Endothelial cell of umbilical vein (primary cell): ENCODE measurements around the gene DEPDC5. TPM values are rescaled to one million over a fixed set of nuclear protein-coding genes. Genes with fewer than 3 reads are reported as not detected.

Experiments used
- BruUV-seq: library from RNA; stranded (reverse); fragments of 400-500 nt; replicated peaks from 2 replicates; lab custom pipeline; 2021; lab: Mats Ljungman, UMichigan
- CTCF ChIA-PET: fragments of 300-600, 350-600 bp; sonication (Branson Sonifier 250); formaldehyde crosslinking; loops from one replicate; lab custom pipeline; 2021; ENCODE audit warnings: antibody characterized with exemption, inconsistent platforms; lab: Charles Lee
- POLR2A ChIA-PET: fragments of 300-600, 350-600 bp; sonication (Branson Sonifier 250); formaldehyde crosslinking; loops from one replicate; lab custom pipeline; 2021; ENCODE audit warnings: antibody characterized with exemption, inconsistent platforms; lab: Charles Lee
- DNase-seq: peaks from one replicate; pipeline ENCODE4 v3.0.0-alpha.2; 2011; ENCODE audit warnings: low read depth, low spot score
- FAIRE-seq: peaks from 2 replicates; lab custom pipeline; 2011; peaks lifted over from hg19 to GRCh38; lab: Jason Lieb, UNC
- H2AFZ ChIP-seq: 2 replicates; pipeline ENCODE4 v1.6.0; 2012; ENCODE audit warnings: low read depth, low read length, control low read depth, inconsistent platforms
- H3K27ac ChIP-seq: 2 replicates; pipeline ENCODE4 v1.5.1; 2011; ENCODE audit warnings: low read depth, mild to moderate bottlenecking, control low read depth, low read length, moderate library complexity; ENCODE audit not compliant: insufficient read depth
- H3K27me3 ChIP-seq, 2 experiments: 2 replicates each; pipeline versions ENCODE4 v1.6.0 to v1.6.1; 2011; ENCODE audit warnings: low read length in 2 of 2, mixed read lengths in 1 of 2; ENCODE audit not compliant: control insufficient read depth in 2 of 2, insufficient read depth in 2 of 2
- H3K36me3 ChIP-seq, 2 experiments: 2 replicates in 1 of 2; 3 replicates in 1 of 2; pipeline ENCODE4 v1.5.1; 2011; ENCODE audit warnings: low read length in 2 of 2, mild to moderate bottlenecking in 1 of 2, moderate library complexity in 1 of 2; ENCODE audit not compliant: control insufficient read depth in 2 of 2, insufficient read depth in 2 of 2; ENCODE audit errors: extremely low read depth in 1 of 2
- H3K4me1 ChIP-seq: 3 replicates; pipeline ENCODE4 v1.5.1; 2011; ENCODE audit warnings: mild to moderate bottlenecking, low read length; ENCODE audit not compliant: control insufficient read depth, insufficient read depth; ENCODE audit errors: extremely low read depth
- H3K4me2 ChIP-seq: 2 replicates; pipeline ENCODE4 v1.6.1; 2011; ENCODE audit warnings: low read length, control low read depth, mixed read lengths; ENCODE audit not compliant: insufficient read depth
- H3K4me3 ChIP-seq, 3 experiments: fragments of 200-600 bp in 1 of 3; sonication (generic), shearing (Covaris generic) in 1 of 3; replicated peaks in 1 of 3; 2 replicates each; pipeline ENCODE4 v1.5.1; 2011 to 2016; ENCODE audit warnings: control low read depth in 3 of 3, low read length in 3 of 3, mild to moderate bottlenecking in 2 of 3, inconsistent platforms in 1 of 3, low read depth in 1 of 3, moderate library complexity in 1 of 3; ENCODE audit not compliant: insufficient read depth in 1 of 3
- H3K79me2 ChIP-seq: 2 replicates; pipeline ENCODE4 v1.6.0; 2012; ENCODE audit warnings: low read length, inconsistent platforms; ENCODE audit not compliant: control insufficient read depth, insufficient read depth
- H3K9ac ChIP-seq: replicated peaks from 2 replicates; pipeline ENCODE3; 2011; ENCODE audit warnings: low read length, control low read depth; ENCODE audit not compliant: insufficient read depth; ENCODE audit errors: extremely low read depth
- H3K9me1 ChIP-seq: replicated peaks from 3 replicates; pipeline ENCODE4 v1.6.0; 2011; ENCODE audit warnings: mild to moderate bottlenecking, low read length; ENCODE audit not compliant: control insufficient read depth, insufficient read depth; ENCODE audit errors: extremely low read depth
- H3K9me3 ChIP-seq: replicated peaks from 2 replicates; pipeline ENCODE4 v1.5.1; 2012; ENCODE audit warnings: low read length, inconsistent platforms; ENCODE audit not compliant: control insufficient read depth, insufficient read depth
- H4K20me1 ChIP-seq: replicated peaks from 2 replicates; pipeline ENCODE3; 2011; ENCODE audit warnings: mild to moderate bottlenecking, low read length; ENCODE audit not compliant: control insufficient read depth, insufficient read depth; ENCODE audit errors: extremely low read depth
- EZH2 ChIP-seq: IDR thresholded peaks from 2 replicates; pipeline ENCODE4 v1.6.1; 2012; ENCODE audit warnings: borderline replicate concordance, low read depth, mild to moderate bottlenecking, moderate library complexity, low read length, inconsistent platforms; ENCODE audit not compliant: severe bottlenecking
- FOS ChIP-seq: IDR thresholded peaks from 2 replicates; pipeline ENCODE4 v1.6.1; 2011; ENCODE audit warnings: mild to moderate bottlenecking, low read length, moderate library complexity, borderline replicate concordance; ENCODE audit not compliant: insufficient read depth
- GATA2 ChIP-seq: IDR thresholded peaks from 2 replicates; pipeline ENCODE4 v1.7.0; 2011; ENCODE audit warnings: low read depth, mild to moderate bottlenecking, moderate library complexity, mixed read lengths, low read length; ENCODE audit not compliant: insufficient read length, insufficient read depth
- JUN ChIP-seq: IDR thresholded peaks from 2 replicates; pipeline ENCODE4 v1.6.1; 2011; ENCODE audit warnings: borderline replicate concordance, low read depth; ENCODE audit not compliant: insufficient read length, insufficient read depth
- MYC ChIP-seq: IDR thresholded peaks from one replicate; pipeline ENCODE4 v1.6.1; 2011; ENCODE audit warnings: mild to moderate bottlenecking, low read depth, low read length
- POLR2A ChIP-seq: IDR thresholded peaks from 2 replicates; pipeline ENCODE4 v1.6.1; 2012; ENCODE audit warnings: low read depth, mild to moderate bottlenecking, control low read depth, low read length
- POLR2AphosphoS5 ChIP-seq: IDR thresholded peaks from 2 replicates; pipeline ENCODE4 v1.6.1; 2012; ENCODE audit warnings: low read depth, mild to moderate bottlenecking, control low read depth, low read length, moderate library complexity; ENCODE audit not compliant: insufficient read depth
- dilution Hi-C: fragments of 300-500 bp; cut with MboI; formaldehyde crosslinking; loops from one replicate; pipeline ENCODE4 v1.15.0; 2019; ENCODE audit warnings: low sequenced_read_pairs; ENCODE audit not compliant: extremely low pct_ligation_motif_present
- intact Hi-C: fragments of 100-400 bp; cut with micrococcal nuclease; formaldehyde crosslinking; loops from one replicate; pipeline ENCODE4 v1.10.0; 2022
- polyA plus RNA-seq, 4 experiments: library from polyadenylated mRNA; depleted of rRNA in 3 of 4; stranded (reverse) in 3 of 4; unstranded in 1 of 4; fragments of >200 nt; gene quantifications; 2 replicates each; pipeline versions ENCODE4 v1.2.1 to v1.2.3, GENCODE V29; 2011 to 2012; ENCODE audit warnings: missing spikeins in 1 of 4
- total RNA-seq: library from RNA; stranded (reverse); gene quantifications from 2 replicates; pipeline ENCODE4 v1.2.3, GENCODE V29; 2021
- TF ChIP-seq, protein P1 (sequence below), 2 donors: IDR thresholded peaks; 1 replicate in 1 of 2; 2 replicates in 1 of 2; pipeline ENCODE4 v1.5.1; 2011; ENCODE audit warnings: low read length in 2 of 2, mild to moderate bottlenecking in 2 of 2, moderate library complexity in 2 of 2, control low read depth in 1 of 2, inconsistent platforms in 1 of 2, low read depth in 1 of 2; ENCODE audit not compliant: insufficient read depth in 1 of 2; ENCODE audit errors: extremely low read depth in 1 of 2
- TF ChIP-seq, protein P2 (sequence below): IDR thresholded peaks from 2 replicates; pipeline ENCODE4 v1.6.1; 2011; ENCODE audit not compliant: insufficient read depth, insufficient read length

The DEPDC5 gene
- total and polyA plus RNA-seq, 2 donors (not counting 3 experiments of a cell fraction or from before 2014, with no cell fraction given), result 13.1 to 36.6 TPM

DNA sequence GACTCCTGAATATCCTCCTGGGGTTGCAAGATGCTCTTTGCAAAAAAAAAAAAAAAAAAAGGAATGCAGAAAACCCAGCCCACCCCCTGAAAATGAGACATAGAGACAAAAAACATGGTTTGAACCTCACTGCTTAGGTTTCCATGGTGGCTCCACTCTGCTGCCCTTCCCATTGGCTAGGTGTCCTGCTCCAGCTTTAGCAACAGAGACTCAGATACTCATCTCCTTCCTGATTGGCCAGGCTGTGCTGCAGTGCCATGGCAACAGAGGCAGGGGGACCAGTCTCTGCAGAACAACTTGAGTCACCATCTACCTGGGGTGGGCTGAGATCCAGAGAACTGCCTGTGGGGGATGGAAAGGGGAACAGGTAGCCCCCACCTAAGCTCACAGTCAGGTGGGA lies 173.2 kb downstream of the DEPDC5 start:
- FAIRE-seq (no peak), DNase-seq (no peak)
- ChIA-PET CTCF (no interaction called here), POLR2A (no interaction called here)
- no peak overlapping the region for H3K4me3 ChIP-seq
- H3K9me3 ChIP-seq, result no peaks in the 10 kb centered on the region
- peaks cover 12% of the 10 kb centered on the region for H3K4me1 ChIP-seq
- no peaks in the 10 kb centered on the region for H3K36me3 ChIP-seq
- no peaks in the 10 kb centered on the region for H4K20me1 ChIP-seq
- dilution Hi-C loops, result no loop called here
- no peak overlapping the region for H3K4me2 ChIP-seq
- no TSS peak for BruUV-seq
- no peak overlapping the region for H2AFZ ChIP-seq
- H3K27me3 ChIP-seq, result peaks cover 5 to 12% of the 10 kb centered on the region in 2 experiments
- H3K9me1 ChIP-seq, result no peaks in the 10 kb centered on the region
- intact Hi-C loops, result no loop called here
- no peak for TF ChIP-seq POLR2A
- TF ChIP-seq EZH2, result no peak
- TF ChIP-seq, protein P1, sequence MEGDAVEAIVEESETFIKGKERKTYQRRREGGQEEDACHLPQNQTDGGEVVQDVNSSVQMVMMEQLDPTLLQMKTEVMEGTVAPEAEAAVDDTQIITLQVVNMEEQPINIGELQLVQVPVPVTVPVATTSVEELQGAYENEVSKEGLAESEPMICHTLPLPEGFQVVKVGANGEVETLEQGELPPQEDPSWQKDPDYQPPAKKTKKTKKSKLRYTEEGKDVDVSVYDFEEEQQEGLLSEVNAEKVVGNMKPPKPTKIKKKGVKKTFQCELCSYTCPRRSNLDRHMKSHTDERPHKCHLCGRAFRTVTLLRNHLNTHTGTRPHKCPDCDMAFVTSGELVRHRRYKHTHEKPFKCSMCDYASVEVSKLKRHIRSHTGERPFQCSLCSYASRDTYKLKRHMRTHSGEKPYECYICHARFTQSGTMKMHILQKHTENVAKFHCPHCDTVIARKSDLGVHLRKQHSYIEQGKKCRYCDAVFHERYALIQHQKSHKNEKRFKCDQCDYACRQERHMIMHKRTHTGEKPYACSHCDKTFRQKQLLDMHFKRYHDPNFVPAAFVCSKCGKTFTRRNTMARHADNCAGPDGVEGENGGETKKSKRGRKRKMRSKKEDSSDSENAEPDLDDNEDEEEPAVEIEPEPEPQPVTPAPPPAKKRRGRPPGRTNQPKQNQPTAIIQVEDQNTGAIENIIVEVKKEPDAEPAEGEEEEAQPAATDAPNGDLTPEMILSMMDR (IDR thresholded peaks at IDR 0.05; ENCODE audit: extremely low read depth in 1 of 2, insufficient read depth in 1 of 2, low read depth in 1 of 2, low read length in 2 of 2), result no peak
- H3K9ac ChIP-seq, result no peak overlapping the region
- H3K79me2 ChIP-seq, result no peaks in the 10 kb centered on the region
- H3K27ac ChIP-seq, result no peak overlapping the region

DNA sequence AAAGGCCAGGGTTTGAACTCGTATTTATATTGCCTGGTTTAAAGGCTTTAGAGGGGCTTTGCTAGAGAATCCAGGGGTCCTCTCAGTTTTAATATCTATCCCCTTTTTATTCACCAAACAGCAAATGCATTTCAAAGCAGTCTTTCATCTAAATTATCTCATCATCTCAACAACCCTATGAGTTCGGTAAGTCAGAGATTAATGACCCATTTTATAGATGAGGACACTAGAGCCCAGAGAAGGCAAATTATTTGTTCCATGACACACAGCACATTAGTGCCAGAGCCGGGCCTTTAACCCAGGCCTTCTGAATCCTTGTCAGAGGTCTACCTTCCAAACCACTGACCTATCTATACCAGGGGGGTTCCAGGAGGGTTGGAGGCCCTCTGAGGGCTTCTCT lies 173.7 kb downstream of the DEPDC5 start:
- no peak for FAIRE-seq
- BruUV-seq, result no TSS peak
- H3K4me3 ChIP-seq, result no peak overlapping the region
- H3K79me2 ChIP-seq, result no peaks in the 10 kb centered on the region
- peaks cover 5 to 13% of the 10 kb centered on the region in 2 experiments for H3K27me3 ChIP-seq
- no peak for DNase-seq
- dilution Hi-C loops, result no loop called here
- no peak overlapping the region for H3K4me2 ChIP-seq
- H3K36me3 ChIP-seq, result no peaks in the 10 kb centered on the region
- H2AFZ ChIP-seq, result no peak overlapping the region
- H3K4me1 ChIP-seq, result peaks cover 9% of the 10 kb centered on the region
- intact Hi-C loops, result no loop called here
- no peaks in the 10 kb centered on the region for H3K9me3 ChIP-seq
- no peaks in the 10 kb centered on the region for H3K9me1 ChIP-seq
- no peak overlapping the region for H3K9ac ChIP-seq
- H3K27ac ChIP-seq, result no peak overlapping the region
- CTCF ChIA-PET, result no interaction called here
- H4K20me1 ChIP-seq, result no peaks in the 10 kb centered on the region
- POLR2A ChIA-PET, result no interaction called here
- TF ChIP-seq, protein P1 (IDR thresholded peaks at IDR 0.05; ENCODE audit: extremely low read depth in 1 of 2, insufficient read depth in 1 of 2, low read depth in 1 of 2, low read length in 2 of 2), result no peak
- TF ChIP-seq, protein P2, sequence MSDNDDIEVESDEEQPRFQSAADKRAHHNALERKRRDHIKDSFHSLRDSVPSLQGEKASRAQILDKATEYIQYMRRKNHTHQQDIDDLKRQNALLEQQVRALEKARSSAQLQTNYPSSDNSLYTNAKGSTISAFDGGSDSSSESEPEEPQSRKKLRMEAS, result no peak
- TF ChIP-seq POLR2A (no peak), FOS (no peak), EZH2 (no peak), GATA2 (no peak), JUN (no peak), POLR2AphosphoS5 (no peak), MYC (no peak)
